Thoracic aorta (tissue), 2 donors: ENCODE data around the gene RPL37A. TPM values are rescaled to one million over a fixed set of nuclear protein-coding genes. Genes with fewer than 3 reads are reported as not detected.

Source experiments
- ATAC-seq: fragments of 150-250 bp; one replicate; pipeline ENCODE4 v1.8.0; 2017; ENCODE audit warnings: low read depth; ENCODE audit not compliant: insufficient number of reproducible peaks, low FRiP score
- DNase-seq: peaks from one replicate; pipeline ENCODE4 v3.0.0-alpha.2; 2020; ENCODE audit warnings: low spot score
- H3K27ac ChIP-seq, 2 donors: fragments of 200-600 bp; sonication (generic); 1 replicate in 1 of 2; 2 replicates in 1 of 2; pipeline ENCODE4 v1.5.1; 2016; ENCODE audit warnings: mild to moderate bottlenecking in 2 of 2, moderate library complexity in 2 of 2
- H3K27me3 ChIP-seq: fragments of 200-600 bp; sonication (generic); replicated peaks from 2 replicates; pipeline ENCODE4 v1.6.0; 2016; ENCODE audit warnings: mild to moderate bottlenecking; ENCODE audit not compliant: insufficient read depth
- H3K36me3 ChIP-seq: fragments of 200-600 bp; sonication (generic); one replicate; pipeline ENCODE4 v1.5.1; 2016
- H3K4me1 ChIP-seq, 2 donors: fragments of 200-600 bp; sonication (generic); 1 replicate in 1 of 2; 2 replicates in 1 of 2; pipeline versions ENCODE4 v1.5.1 to v1.6.0; 2016; ENCODE audit warnings: low read depth in 2 of 2, mild to moderate bottlenecking in 1 of 2; ENCODE audit not compliant: control insufficient read depth in 1 of 2
- H3K4me3 ChIP-seq: fragments of 200-600 bp; sonication (generic); 2 replicates; pipeline ENCODE4 v1.5.1; 2016; ENCODE audit warnings: mild to moderate bottlenecking
- H3K9me3 ChIP-seq: fragments of 200-600 bp; sonication (generic); 2 replicates; pipeline ENCODE4 v1.5.1; 2016
- total RNA-seq, 2 donors: library from RNA; depleted of rRNA; stranded (reverse); fragments of >200 nt; gene quantifications; one replicate each; pipeline versions ENCODE4 v1.1.0 to v1.2.3, GENCODE V29; 2016
- TF ChIP-seq, protein P1 (sequence below): fragments of 200-600 bp; sonication (generic); IDR thresholded peaks from one replicate; pipeline ENCODE4 v1.5.1; 2019; ENCODE audit warnings: antibody characterized with exemption

The RPL37A gene
- total RNA-seq, 2 donors from 2014 or later, result 422 to 464 TPM

- no peak for ATAC-seq
Observed at GRCh38 chr2:216520112-216520511, 21.5 kb downstream of the RPL37A start.

DNA sequence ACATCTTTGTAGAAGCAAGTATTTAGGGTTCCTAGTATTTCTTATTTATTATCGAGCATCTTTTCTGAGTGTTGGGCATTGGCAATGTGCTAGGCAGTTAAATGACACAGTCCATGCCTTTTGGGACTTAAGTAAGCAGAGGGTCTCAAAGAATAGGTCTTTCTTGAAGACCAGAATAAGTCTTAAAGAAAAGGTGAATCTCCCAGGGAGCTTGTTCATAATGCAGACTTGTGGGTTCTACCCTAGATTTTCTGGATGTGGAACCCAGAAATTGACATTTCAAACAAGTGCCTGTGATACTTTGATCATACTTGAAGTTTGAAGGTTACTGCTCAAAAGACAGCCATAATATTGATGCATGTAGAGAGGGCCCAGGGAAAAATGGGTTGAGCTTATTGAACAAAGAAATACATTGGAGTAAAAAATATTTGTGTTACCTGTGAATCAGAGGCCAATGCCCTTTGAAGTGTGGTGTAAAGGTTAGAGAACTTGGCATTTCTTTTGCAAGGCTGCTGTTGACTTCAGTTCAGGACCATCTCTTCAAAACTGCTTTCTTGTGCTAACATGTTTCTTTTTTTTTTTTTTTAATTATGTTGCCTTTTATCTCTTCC, 24.4 kb downstream of the RPL37A start:
- ATAC-seq, result no peak
- no peak for DNase-seq
- TF ChIP-seq, protein P1, sequence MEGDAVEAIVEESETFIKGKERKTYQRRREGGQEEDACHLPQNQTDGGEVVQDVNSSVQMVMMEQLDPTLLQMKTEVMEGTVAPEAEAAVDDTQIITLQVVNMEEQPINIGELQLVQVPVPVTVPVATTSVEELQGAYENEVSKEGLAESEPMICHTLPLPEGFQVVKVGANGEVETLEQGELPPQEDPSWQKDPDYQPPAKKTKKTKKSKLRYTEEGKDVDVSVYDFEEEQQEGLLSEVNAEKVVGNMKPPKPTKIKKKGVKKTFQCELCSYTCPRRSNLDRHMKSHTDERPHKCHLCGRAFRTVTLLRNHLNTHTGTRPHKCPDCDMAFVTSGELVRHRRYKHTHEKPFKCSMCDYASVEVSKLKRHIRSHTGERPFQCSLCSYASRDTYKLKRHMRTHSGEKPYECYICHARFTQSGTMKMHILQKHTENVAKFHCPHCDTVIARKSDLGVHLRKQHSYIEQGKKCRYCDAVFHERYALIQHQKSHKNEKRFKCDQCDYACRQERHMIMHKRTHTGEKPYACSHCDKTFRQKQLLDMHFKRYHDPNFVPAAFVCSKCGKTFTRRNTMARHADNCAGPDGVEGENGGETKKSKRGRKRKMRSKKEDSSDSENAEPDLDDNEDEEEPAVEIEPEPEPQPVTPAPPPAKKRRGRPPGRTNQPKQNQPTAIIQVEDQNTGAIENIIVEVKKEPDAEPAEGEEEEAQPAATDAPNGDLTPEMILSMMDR, result no peak

More at GRCh38 chr2:216520112-216520511, 21.5 kb downstream of the RPL37A start:
- Histone ChIP-seq H3K27ac (peak overlapping the region; percentile 29 to 54), H3K9me3 (no peaks in the 10 kb centered on the region), H3K4me1 (peaks cover 0 to 16% of the 10 kb centered on the region in 2 donors), H3K27me3 (no peaks in the 10 kb centered on the region), H3K36me3 (no peaks in the 10 kb centered on the region), H3K4me3 (no peak overlapping the region)
- no peak for DNase-seq
- TF ChIP-seq, protein P1, result no peak

GRCh38 chr2:216525972-216526371, 27.3 kb downstream of the RPL37A start:
- no peaks in the 10 kb centered on the region for H3K27me3 ChIP-seq
- H3K27ac ChIP-seq, result peak overlapping the region; percentile 10 to 79
- ATAC-seq (peak; percentile 38), DNase-seq (no peak)
- H3K9me3 ChIP-seq, result no peaks in the 10 kb centered on the region
- no peaks in the 10 kb centered on the region for H3K36me3 ChIP-seq
- TF ChIP-seq, protein P1, result no peak
- H3K4me3 ChIP-seq, result no peak overlapping the region
- peaks cover 14 to 19% of the 10 kb centered on the region in 2 donors for H3K4me1 ChIP-seq

More for the DNA sequence above, 24.4 kb downstream of the RPL37A start:
- peaks cover 14 to 33% of the 10 kb centered on the region in 2 donors for H3K4me1 ChIP-seq
- H3K27ac ChIP-seq, result no peak overlapping the region
- H3K9me3 ChIP-seq, result no peaks in the 10 kb centered on the region
- no peak overlapping the region for H3K4me3 ChIP-seq
- H3K27me3 ChIP-seq, result no peaks in the 10 kb centered on the region
- no peaks in the 10 kb centered on the region for H3K36me3 ChIP-seq

- Histone ChIP-seq H3K4me1 (peaks cover 14 to 19% of the 10 kb centered on the region in 2 donors), H3K27me3 (no peaks in the 10 kb centered on the region), H3K9me3 (no peaks in the 10 kb centered on the region), H3K4me3 (no peak overlapping the region), H3K36me3 (no peaks in the 10 kb centered on the region), H3K27ac (peak overlapping the region; percentile 10 to 79)
- DNase-seq (no peak), ATAC-seq (no peak)
- TF ChIP-seq, protein P1, result no peak
Observed at GRCh38 chr2:216526939-216527338, 28.3 kb downstream of the RPL37A start.

DNA sequence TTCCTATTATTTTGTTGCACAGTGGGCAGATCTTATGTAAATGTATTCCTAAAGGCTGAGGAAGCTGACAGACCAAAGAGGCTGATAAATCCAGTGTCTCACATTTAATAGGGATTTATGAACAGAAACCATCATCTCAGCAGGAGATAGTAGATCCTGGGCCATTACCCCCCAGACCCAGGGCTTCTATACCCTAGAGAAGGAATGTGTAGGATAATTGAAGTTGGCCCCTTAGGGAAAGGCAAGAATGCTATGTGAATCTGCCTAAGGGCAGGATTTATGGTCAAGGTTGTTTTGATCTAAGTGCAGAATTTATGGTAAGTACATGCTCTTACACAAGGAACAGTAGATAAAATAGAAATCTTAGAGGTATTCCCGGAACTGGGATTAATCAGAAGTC, 29.0 kb downstream of the RPL37A start:
- Histone ChIP-seq H3K4me3 (no peak overlapping the region), H3K27ac (peak overlapping the region in 1 of 2 donors; percentile 79), H3K36me3 (no peaks in the 10 kb centered on the region), H3K9me3 (no peaks in the 10 kb centered on the region), H3K4me1 (peaks cover 14 to 19% of the 10 kb centered on the region in 2 donors), H3K27me3 (no peaks in the 10 kb centered on the region)
- TF ChIP-seq, protein P1, result no peak
- DNase-seq, result no peak
- ATAC-seq, result no peak
